H9 (cell line): ENCODE data around the gene PCDH9. TPM values are rescaled to one million over a fixed set of nuclear protein-coding genes. Genes with fewer than 3 reads are reported as not detected.

Source experiments
- DNase-seq: peaks from one replicate; pipeline ENCODE4 v3.0.0-alpha.2; 2017
- H2AFZ ChIP-seq: one replicate; pipeline ENCODE4 v1.6.1; 2013; ENCODE audit warnings: mild to moderate bottlenecking, low read length, control low read depth, moderate library complexity
- H2AK5ac ChIP-seq: 2 replicates; pipeline ENCODE4 v1.6.1; 2013; ENCODE audit warnings: low read length, control low read depth, mixed read lengths; ENCODE audit not compliant: insufficient read length
- H2BK120ac ChIP-seq: one replicate; pipeline ENCODE4 v1.6.1; 2013; ENCODE audit warnings: low read depth, mild to moderate bottlenecking, low read length, control low read depth, inconsistent platforms; ENCODE audit not compliant: poor library complexity, severe bottlenecking
- H2BK12ac ChIP-seq: 2 replicates; pipeline ENCODE4 v1.6.1; 2013; ENCODE audit warnings: low read length, control low read depth, mixed read lengths, low read depth; ENCODE audit not compliant: insufficient read length
- H2BK15ac ChIP-seq: 2 replicates; pipeline ENCODE4 v1.6.1; 2013; ENCODE audit warnings: low read depth, low read length, control low read depth
- H2BK20ac ChIP-seq: one replicate; pipeline ENCODE4 v1.6.1; 2013; ENCODE audit warnings: low read depth, mild to moderate bottlenecking, low read length, control low read depth, inconsistent platforms; ENCODE audit not compliant: poor library complexity, severe bottlenecking
- H2BK5ac ChIP-seq: 2 replicates; pipeline ENCODE4 v1.6.1; 2013; ENCODE audit warnings: low read length, control low read depth, mixed read lengths; ENCODE audit not compliant: insufficient read length
- H3K14ac ChIP-seq: 2 replicates; pipeline ENCODE4 v1.6.1; 2013; ENCODE audit warnings: low read length, control low read depth; ENCODE audit not compliant: insufficient read depth
- H3K18ac ChIP-seq: 2 replicates; pipeline ENCODE4 v1.6.1; 2013; ENCODE audit warnings: low read depth, mild to moderate bottlenecking, mixed read lengths, low read length, control low read depth; ENCODE audit not compliant: insufficient read length
- H3K23ac ChIP-seq: 2 replicates; pipeline ENCODE4 v1.6.1; 2013; ENCODE audit warnings: low read length, control low read depth, mixed read lengths, low read depth; ENCODE audit not compliant: insufficient read length
- H3K23me2 ChIP-seq: 2 replicates; pipeline ENCODE4 v1.6.1; 2013; ENCODE audit warnings: low read depth, mild to moderate bottlenecking, mixed read lengths, low read length, control low read depth; ENCODE audit not compliant: insufficient read length, poor library complexity, severe bottlenecking
- H3K27ac ChIP-seq: 2 replicates; pipeline ENCODE4 v1.5.1; 2013; ENCODE audit warnings: low read length, control low read depth, mixed read lengths, low read depth; ENCODE audit not compliant: insufficient read length
- H3K27me3 ChIP-seq: 2 replicates; pipeline ENCODE4 v1.6.1; 2013; ENCODE audit warnings: low read length, control low read depth, inconsistent platforms; ENCODE audit not compliant: insufficient read depth
- H3K4ac ChIP-seq: 2 replicates; pipeline ENCODE4 v1.6.1; 2013; ENCODE audit warnings: low read depth, mild to moderate bottlenecking, control low read depth, inconsistent platforms, low read length, moderate library complexity
- H3K4me1 ChIP-seq: 2 replicates; pipeline ENCODE4 v1.6.1; 2013; ENCODE audit warnings: low read length, control low read depth, inconsistent platforms; ENCODE audit not compliant: insufficient read depth
- H3K4me2 ChIP-seq: 2 replicates; pipeline ENCODE4 v1.6.1; 2013; ENCODE audit warnings: low read length, control low read depth, mixed read lengths; ENCODE audit not compliant: insufficient read length, insufficient read depth
- H3K56ac ChIP-seq: 2 replicates; pipeline ENCODE4 v1.6.1; 2013; ENCODE audit warnings: low read depth, mild to moderate bottlenecking, mixed read lengths, low read length, control low read depth; ENCODE audit not compliant: insufficient read length
- H3K79me1 ChIP-seq: 2 replicates; pipeline ENCODE4 v1.6.1; 2013; ENCODE audit warnings: low read depth, mild to moderate bottlenecking, moderate library complexity, low read length, control low read depth, inconsistent platforms; ENCODE audit not compliant: insufficient read depth, poor library complexity, severe bottlenecking
- H3K79me2 ChIP-seq: 2 replicates; pipeline ENCODE4 v1.6.1; 2013; ENCODE audit warnings: low read length, control low read depth, inconsistent platforms; ENCODE audit not compliant: insufficient read depth
- H3K9ac ChIP-seq: 2 replicates; pipeline ENCODE4 v1.6.1; 2013; ENCODE audit warnings: low read length, control low read depth, mixed read lengths; ENCODE audit not compliant: insufficient read length; ENCODE audit errors: extremely low read depth
- H3K9me3 ChIP-seq: one replicate; pipeline ENCODE4 v1.6.1; 2013; ENCODE audit warnings: low read depth, low read length, inconsistent platforms; ENCODE audit not compliant: control insufficient read depth
- H3T11ph ChIP-seq: one replicate; pipeline ENCODE4 v1.6.1; 2013; ENCODE audit warnings: mild to moderate bottlenecking, low read length, control low read depth, inconsistent platforms
- H4K20me1 ChIP-seq: one replicate; pipeline ENCODE4 v1.6.1; 2013; ENCODE audit not compliant: control insufficient read depth, insufficient read length, insufficient read depth
- H4K5ac ChIP-seq: 2 replicates; pipeline ENCODE4 v1.6.1; 2013; ENCODE audit warnings: low read depth, mild to moderate bottlenecking, mixed read lengths, low read length, control low read depth; ENCODE audit not compliant: insufficient read length
- H4K8ac ChIP-seq: replicated peaks from 2 replicates; pipeline ENCODE4 v1.6.1; 2013; ENCODE audit warnings: low read length, control low read depth, mixed read lengths, low read depth; ENCODE audit not compliant: insufficient read length
- H4K91ac ChIP-seq: 2 replicates; pipeline ENCODE4 v1.6.1; 2013; ENCODE audit warnings: low read depth, mild to moderate bottlenecking, moderate library complexity, mixed read lengths, low read length, control low read depth; ENCODE audit not compliant: insufficient read length
- H3K27ac Mint-ChIP-seq, 3 experiments: 2 replicates in 2 of 3; 3 replicates in 1 of 3; pipeline ENCODE4 v1.8.0; 2020 to 2021; ENCODE audit warnings: mixed read lengths in 3 of 3, mild to moderate bottlenecking in 1 of 3, moderate library complexity in 1 of 3
- H3K27me3 Mint-ChIP-seq: 2 replicates; pipeline ENCODE4 v1.8.0; 2021; ENCODE audit warnings: low read depth, mild to moderate bottlenecking, moderate library complexity, mixed read lengths
- H3K36me3 Mint-ChIP-seq, 3 experiments: 2 replicates in 2 of 3; 3 replicates in 1 of 3; pipeline ENCODE4 v1.8.0; 2020 to 2021; ENCODE audit warnings: low read depth in 3 of 3, mixed read lengths in 3 of 3; ENCODE audit not compliant: insufficient read depth in 1 of 3
- H3K4me1 Mint-ChIP-seq, 2 experiments: 2 replicates each; pipeline ENCODE4 v1.8.0; 2020; ENCODE audit warnings: mixed read lengths in 2 of 2
- H3K4me3 Mint-ChIP-seq, 2 experiments: 2 replicates in 1 of 2; 3 replicates in 1 of 2; pipeline ENCODE4 v1.8.0; 2020 to 2021; ENCODE audit warnings: mild to moderate bottlenecking in 2 of 2, mixed read lengths in 2 of 2, moderate library complexity in 1 of 2
- H3K9me3 Mint-ChIP-seq, 2 experiments: 2 replicates in 1 of 2; 3 replicates in 1 of 2; pipeline ENCODE4 v1.8.0; 2020; ENCODE audit warnings: mild to moderate bottlenecking in 2 of 2, mixed read lengths in 2 of 2, moderate library complexity in 1 of 2
- WGBS: extraction: QIAGEN DNeasy Blood & Tissue Kit; methylation state at CpG from one replicate; pipeline ENCODE4 v1.1.7; 2013; ENCODE audit warnings: missing lambda C conversion rate, low lambda C conversion rate, mixed read lengths; ENCODE audit not compliant: insufficient read length; ENCODE audit errors: extremely low coverage; 5-methylcytosine and 5-hydroxymethylcytosine counted together
- total RNA-seq: library from RNA; stranded (reverse); gene quantifications from 2 replicates; pipeline ENCODE4 v1.2.1, GENCODE V29; 2021
- TF ChIP-seq, protein P1 (sequence below): fragments of 200-600 bp; sonication (generic); conservative IDR thresholded peaks from 3 replicates; pipeline ENCODE4 v1.8.0; 2021; ENCODE audit warnings: antibody characterized with exemption, mild to moderate bottlenecking

The PCDH9 gene
- total RNA-seq, 1 experiment from 2014 or later = 0.11 TPM

DNA sequence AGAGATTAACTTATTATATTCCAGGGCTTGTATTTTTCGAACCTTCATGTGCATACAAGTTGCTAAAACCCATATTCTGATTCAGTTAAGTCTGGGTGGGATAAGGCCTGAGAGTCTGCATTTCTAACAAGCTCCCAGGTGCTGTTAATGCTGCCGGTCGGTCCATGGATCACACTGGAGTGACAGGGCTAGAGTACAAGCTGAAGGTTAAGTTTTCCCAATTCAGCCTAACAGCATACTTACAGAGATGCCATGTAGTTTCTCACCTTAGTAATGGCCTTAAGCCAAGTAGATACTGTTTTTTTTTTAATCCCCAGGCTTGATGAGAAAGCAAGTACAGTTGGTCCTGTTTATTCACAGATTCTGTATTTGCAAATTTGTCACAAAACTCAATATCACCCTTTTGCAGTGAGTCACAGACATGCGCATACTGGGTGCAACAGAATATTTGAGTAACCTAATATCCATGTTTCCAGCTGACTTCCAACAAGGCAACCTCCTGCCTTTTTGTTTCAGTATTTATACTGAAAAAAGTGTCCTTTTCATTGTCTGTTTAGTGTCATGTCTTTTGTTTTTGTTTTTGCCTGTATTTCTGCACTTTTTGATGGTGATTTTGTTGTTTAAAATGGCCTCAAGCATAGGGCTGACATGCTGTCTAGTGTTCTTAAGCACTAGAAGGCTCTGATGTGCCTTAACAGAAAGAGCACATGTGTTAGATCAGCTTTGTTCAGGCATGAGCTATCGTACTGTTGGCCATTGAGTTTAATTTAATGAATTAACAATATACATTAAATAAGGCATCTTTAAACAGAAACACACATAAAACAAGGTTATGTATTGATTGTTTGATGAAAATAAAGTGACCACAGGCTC lies 875.0 kb downstream of the PCDH9 start:
- no peak overlapping the region for H3K4ac ChIP-seq
- H3K56ac ChIP-seq = no peak overlapping the region
- H3K4me3 Mint-ChIP-seq = no peak overlapping the region
- H3K27me3 Mint-ChIP-seq = no peaks in the 10 kb centered on the region
- DNase-seq = no peak
- H3K79me2 ChIP-seq = no peaks in the 10 kb centered on the region
- no peak overlapping the region for H4K91ac ChIP-seq
- TF ChIP-seq, protein P1, sequence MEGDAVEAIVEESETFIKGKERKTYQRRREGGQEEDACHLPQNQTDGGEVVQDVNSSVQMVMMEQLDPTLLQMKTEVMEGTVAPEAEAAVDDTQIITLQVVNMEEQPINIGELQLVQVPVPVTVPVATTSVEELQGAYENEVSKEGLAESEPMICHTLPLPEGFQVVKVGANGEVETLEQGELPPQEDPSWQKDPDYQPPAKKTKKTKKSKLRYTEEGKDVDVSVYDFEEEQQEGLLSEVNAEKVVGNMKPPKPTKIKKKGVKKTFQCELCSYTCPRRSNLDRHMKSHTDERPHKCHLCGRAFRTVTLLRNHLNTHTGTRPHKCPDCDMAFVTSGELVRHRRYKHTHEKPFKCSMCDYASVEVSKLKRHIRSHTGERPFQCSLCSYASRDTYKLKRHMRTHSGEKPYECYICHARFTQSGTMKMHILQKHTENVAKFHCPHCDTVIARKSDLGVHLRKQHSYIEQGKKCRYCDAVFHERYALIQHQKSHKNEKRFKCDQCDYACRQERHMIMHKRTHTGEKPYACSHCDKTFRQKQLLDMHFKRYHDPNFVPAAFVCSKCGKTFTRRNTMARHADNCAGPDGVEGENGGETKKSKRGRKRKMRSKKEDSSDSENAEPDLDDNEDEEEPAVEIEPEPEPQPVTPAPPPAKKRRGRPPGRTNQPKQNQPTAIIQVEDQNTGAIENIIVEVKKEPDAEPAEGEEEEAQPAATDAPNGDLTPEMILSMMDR = no peak
- H3K4me2 ChIP-seq = no peak overlapping the region
- H4K5ac ChIP-seq = no peak overlapping the region
- H3K23ac ChIP-seq = no peak overlapping the region
- H3K14ac ChIP-seq = no peak overlapping the region
- H2BK15ac ChIP-seq = no peak overlapping the region
- WGBS = no CpG with 5 or more reads among the region's 5 CpGs
- no peaks in the 10 kb centered on the region for H3K23me2 ChIP-seq
- no peaks in the 10 kb centered on the region for H3K9me3 Mint-ChIP-seq
- H3K79me1 ChIP-seq = no peaks in the 10 kb centered on the region
- H3K9me3 ChIP-seq = no peaks in the 10 kb centered on the region
- H3K36me3 Mint-ChIP-seq = no peaks in the 10 kb centered on the region
- no peak overlapping the region for H2BK5ac ChIP-seq
- H2BK120ac ChIP-seq = no peak overlapping the region
- no peak overlapping the region for H3K27ac Mint-ChIP-seq
- no peak overlapping the region for H3T11ph ChIP-seq
- peaks cover 8 to 12% of the 10 kb centered on the region in 2 experiments; a peak in 3 of 4 replicates for H3K4me1 Mint-ChIP-seq
- H2AK5ac ChIP-seq = no peak overlapping the region
- H4K8ac ChIP-seq = no peak overlapping the region
- H4K20me1 ChIP-seq = no peaks in the 10 kb centered on the region
- no peak overlapping the region for H3K27ac ChIP-seq
- no peak overlapping the region for H2AFZ ChIP-seq
- no peak overlapping the region for H3K18ac ChIP-seq
- H2BK20ac ChIP-seq = no peak overlapping the region
- no peaks in the 10 kb centered on the region; the same call in 1 of the 2 replicates for H3K4me1 ChIP-seq
- H2BK12ac ChIP-seq = no peak overlapping the region
- H3K9ac ChIP-seq = no peak overlapping the region
- no peaks in the 10 kb centered on the region for H3K27me3 ChIP-seq
